ENCODE data around the gene ANO1.

The ANO1 gene

DNA sequence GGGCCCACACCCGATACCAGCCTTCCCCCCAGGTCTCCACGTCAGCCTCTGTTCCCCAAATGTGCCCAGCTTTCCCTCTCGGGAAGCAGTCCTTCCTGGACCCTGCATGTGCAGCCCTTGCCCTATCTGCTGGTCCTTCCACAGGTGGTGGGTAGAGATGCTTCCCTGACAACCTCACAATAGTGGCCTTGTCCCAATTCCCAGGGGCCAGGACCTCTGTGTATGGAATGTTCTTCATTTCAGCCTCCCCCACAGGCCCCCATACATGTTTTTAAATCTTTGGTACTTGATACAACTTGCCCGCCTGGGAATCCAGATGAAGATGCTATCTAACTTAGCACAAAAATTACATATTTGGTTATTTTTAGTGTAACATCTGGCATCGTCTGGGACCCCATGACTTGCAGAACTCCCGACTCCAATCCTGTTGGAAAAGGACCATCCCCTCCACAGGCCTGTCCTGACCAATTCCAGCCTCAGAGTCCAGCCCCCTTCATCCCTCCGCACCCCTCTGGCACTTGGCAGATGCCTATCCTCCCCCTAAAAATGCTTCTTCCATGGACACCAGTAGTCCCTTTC is 39.5 kb downstream of the ANO1 start:
- no peak for DNase-seq

DNA sequence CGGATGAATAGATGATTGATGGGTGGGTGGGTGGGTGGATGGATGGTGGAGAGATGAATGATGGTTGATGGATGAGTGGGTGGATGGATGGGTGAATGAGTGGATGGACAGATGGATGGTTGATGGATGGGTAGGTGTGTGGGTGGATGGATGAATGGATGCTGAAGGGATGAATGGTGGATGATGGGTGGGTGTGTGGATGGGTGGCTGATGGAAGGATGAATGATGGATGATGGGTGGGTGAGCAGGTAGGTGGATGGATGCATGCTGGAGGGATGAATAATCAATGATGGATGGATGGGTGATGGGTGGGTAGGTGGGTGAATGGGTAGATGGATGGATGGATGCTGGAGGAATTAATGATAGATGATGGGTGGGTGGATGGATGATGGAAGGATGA is 40.5 kb downstream of the ANO1 start:
- DNase-seq: no peak

DNA sequence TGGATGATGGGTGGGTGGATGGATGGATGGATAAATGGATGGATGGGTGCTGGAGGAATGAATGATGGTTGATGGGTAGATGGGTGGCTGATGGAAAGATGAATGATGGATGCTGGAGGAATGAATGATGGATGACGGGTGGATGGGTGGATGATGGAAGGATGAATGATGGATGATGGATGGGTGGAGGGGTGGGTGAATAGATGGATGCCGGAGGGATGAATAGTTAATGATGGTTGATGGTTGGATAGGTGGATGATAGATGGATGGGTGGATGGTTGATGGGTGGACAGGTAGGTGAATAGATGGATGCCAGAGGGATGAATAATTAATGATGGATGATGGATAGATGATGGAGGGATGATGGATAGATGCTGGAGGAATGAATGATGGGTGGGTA is 41.4 kb downstream of the ANO1 start:
- DNase-seq: no peak

DNA sequence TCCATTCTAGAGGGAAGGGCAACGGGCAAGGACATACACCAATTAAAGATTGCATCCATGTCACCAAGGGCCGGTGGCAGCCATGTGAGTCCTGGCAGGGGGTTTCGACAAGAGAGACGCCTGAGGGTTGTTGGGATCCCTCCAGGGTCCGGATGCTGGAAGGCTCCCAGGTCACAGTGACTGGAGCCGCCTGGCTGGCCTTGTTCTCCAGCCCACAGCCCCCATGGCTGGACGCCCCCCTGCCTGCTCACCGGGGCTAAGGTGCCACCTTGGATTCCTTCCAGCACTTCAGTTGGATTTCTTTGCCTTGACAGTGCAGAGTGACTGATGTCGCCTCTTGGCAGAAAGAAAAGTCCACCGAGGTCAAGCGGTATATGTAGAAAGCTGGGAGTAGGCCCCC is 42.6 kb downstream of the ANO1 start:
- no peak for DNase-seq

- DNase-seq: no peak
Measured at GRCh38 chr11:70122490-70123198, 44.5 kb downstream of the ANO1 start.

- no peak for DNase-seq
Measured at GRCh38 chr11:70123711-70124110, 45.6 kb downstream of the ANO1 start.

DNA sequence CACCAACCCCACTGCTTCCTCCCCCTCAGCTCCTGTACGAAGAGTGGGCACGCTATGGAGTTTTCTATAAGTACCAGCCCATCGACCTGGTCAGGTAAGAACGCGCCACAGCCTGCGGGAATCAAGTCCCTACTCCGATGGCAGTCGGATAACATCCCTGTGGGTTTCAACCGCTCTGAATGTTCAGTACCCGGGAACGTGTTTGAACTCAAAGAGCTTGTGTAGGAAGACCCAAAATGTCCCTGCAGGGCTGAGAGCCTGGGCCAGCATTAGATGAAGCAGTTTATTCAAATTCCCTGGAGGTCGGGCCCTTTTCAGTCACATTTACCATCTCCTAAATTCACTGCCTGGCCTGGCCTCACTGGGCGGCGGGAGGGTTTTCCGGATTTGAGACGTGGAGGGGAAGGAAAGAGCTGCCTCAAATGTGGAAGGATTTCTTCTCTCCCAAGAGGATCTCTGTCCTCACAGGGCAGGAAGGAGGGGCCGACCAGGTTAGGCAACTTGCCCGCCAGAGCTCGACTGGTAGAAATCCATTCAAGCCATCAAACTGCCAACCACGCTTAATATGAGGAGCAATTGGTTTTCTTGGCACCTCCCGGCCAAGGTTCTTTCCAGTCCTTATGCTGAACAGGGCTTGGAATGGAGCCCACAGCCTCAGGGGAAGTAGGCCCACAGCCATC is 46.3 kb downstream of the ANO1 start:
- DNase-seq: no peak

GRCh38 chr11:70126494-70126893 is 48.4 kb downstream of the ANO1 start:
- no peak for DNase-seq

GRCh38 chr11:70127653-70128434 is 49.7 kb downstream of the ANO1 start:
- DNase-seq: no peak

GRCh38 chr11:70128435-70128906 is 50.4 kb downstream of the ANO1 start:
- DNase-seq: no peak

DNA sequence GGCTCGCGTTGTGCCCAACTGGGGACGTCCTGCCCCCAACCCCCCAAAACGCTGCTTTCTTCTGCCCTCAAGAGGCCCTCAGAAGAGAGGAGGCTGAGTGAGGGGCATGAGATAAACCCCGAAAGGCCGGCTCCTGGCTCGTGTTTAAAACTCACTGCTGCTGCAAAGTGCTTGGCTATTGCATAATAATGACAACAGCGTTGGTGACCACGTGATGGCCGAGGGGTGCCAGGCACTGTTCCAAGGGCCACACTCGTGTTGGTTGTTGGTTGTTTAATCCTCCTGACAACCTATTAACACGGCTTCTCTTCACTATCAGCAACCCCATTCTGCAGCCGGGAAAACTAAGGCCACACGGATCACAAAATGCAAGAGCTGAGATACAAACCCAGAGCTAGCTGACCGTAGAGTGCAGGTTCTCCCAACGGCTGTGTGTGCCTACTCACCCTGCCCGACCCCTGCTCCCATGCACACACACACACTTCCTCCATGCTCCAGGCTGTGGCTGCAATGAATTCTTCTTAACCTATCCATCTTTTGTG is 51.0 kb downstream of the ANO1 start:
- DNase-seq: no peak

DNA sequence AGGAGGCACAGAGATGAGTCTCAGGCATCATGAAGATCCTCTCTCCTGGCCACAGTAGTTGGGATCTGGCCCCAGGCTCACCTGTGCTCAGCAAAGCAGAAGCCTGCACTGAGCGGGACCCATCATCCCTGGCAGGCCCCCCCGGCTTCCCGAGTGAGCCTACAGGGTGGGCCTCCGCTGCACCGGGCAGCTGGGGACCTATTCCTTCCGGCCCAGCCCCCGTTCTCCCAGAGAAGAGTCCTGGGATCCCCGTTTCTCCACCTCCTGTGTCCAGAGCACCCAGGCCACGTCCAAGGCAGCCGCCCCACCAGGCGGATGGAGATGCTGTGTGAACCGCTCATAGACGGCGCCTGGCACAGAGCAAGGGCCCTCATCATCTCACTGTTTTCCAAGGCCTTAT is 52.5 kb downstream of the ANO1 start:
- no peak for DNase-seq

DNA sequence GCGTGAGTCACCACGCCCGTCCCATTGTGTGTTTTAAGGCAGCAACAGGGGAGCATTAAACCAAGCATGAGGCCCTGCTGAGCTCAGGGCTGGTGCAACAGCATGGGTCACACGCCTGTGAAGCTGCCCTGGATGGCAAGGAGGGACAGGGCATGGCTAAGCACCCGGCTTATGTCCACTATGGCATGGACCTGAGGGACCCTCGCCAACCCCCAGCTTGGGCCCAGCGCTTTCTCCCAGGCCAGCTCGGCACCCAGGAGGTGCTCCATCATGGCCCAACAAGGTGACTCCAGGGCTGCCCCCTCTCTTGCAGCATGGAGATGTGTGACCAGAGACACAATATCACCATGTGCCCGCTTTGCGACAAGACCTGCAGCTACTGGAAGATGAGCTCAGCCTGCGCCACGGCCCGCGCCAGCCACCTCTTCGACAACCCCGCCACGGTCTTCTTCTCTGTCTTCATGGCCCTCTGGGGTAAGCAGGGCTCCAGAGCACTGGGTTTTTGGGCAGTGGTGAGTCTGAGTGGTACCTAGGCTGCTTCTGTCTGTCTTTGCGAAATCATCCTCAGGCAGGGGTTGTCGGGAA is 53.6 kb downstream of the ANO1 start:
- no peak for DNase-seq

- no peak for DNase-seq
Measured at GRCh38 chr11:70132641-70133040, 54.5 kb downstream of the ANO1 start.

GRCh38 chr11:70133771-70134335 is 55.7 kb downstream of the ANO1 start:
- DNase-seq: no peak

- DNase-seq: no peak
Measured at GRCh38 chr11:70134490-70134889, 56.4 kb downstream of the ANO1 start.

DNA sequence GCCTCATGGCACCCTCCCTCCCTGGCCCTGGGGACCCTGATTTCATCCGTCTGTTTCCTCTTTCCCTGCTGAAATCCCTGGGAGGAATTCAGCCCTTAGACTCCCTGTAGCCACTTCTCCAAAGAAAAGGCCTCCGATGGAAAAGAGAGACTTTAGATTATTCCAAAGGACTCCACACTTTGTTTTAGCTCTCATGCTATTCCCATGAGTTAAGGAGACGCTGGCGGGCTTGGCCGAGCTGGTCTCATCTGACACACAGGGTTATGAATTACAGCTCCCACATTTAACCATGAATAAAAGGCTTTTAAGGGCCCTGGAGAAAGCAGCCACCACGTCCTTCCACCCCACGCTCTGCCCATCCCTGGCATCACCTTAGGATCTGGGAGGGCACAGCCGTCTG is 57.0 kb downstream of the ANO1 start:
- DNase-seq: no peak

DNA sequence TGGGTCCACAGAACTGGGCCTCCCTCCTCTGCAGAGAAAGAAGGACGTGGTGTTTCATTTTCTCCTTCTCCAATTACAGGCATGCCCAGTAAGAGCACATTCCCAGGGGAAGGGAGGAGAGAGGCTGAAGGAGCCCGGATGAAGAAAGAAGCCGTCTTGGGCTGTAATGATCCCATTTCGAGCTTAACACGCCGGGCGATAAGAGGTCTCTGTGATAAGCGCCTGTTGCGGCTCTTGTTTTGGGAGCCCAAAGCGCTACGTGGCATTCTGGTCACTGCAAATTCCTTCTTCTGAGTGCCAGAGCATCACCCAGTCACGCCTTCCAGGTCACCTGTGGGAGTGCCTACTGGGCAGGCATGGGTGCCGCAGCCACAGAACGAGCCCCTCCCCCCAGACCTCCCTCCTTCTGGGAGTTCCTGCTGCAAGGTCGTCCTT is 57.5 kb downstream of the ANO1 start:
- no peak for DNase-seq

DNA sequence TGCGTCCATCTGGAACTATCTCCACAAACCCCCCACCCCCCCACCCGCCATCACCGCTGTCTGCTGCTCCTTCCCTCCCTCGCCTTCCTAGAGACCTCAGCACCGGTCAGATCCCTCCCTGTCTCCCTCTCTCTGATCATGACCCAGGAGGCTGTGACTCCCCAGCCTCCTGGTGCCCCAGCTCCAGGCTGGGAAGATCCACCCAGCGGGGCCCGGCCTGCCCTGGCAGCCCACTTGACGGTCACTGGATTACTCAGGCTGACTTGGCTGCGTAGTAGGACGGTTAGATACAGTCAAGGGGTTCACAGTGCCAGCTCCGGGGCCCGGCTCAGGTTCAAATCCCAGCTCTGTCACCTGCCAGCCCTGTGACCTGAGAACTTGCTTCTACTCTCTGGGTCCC is 59.3 kb downstream of the ANO1 start:
- no peak for DNase-seq

GRCh38 chr11:70138403-70138802 is 60.3 kb downstream of the ANO1 start:
- DNase-seq: no peak

GRCh38 chr11:70139785-70140410 is 61.8 kb downstream of the ANO1 start:
- DNase-seq: no peak

Data from stimulated activated CD4-positive, alpha-beta T cell treated with anti-CD3 and anti-CD28 coated beads, Interleukin-4, amount 100 ng/mL, for 1 hour (primary cell).